Measurements from ENCODE around the gene CBFB. TPM values are rescaled to one million over a fixed set of nuclear protein-coding genes. Genes with fewer than 3 reads are reported as not detected.

Gene CBFB
- total RNA-seq, 1 experiment from 2014 or later: 185 TPM

- intact Hi-C loops (cut with micrococcal nuclease; ENCODE audit: unreplicated experiment): no loop called here
- Histone ChIP-seq H3K9me3 (ENCODE audit: low read depth, low read length, poor library complexity, severe bottlenecking) (no peaks in the 10 kb centered on the region), H3K27me3 (replicated peaks; ENCODE audit: insufficient read depth, low read depth, low read length, poor library complexity) (no peaks in the 10 kb centered on the region), H3K4me3 (ENCODE audit: low read depth, low read length, poor library complexity, severe bottlenecking) (no peak overlapping the region), H3K4me1 (ENCODE audit: insufficient read depth, low read length, poor library complexity, severe bottlenecking) (no peaks in the 10 kb centered on the region), H3K27ac (ENCODE audit: low read depth, low read length, poor library complexity, severe bottlenecking) (no peak overlapping the region), H3K36me3 (ENCODE audit: insufficient read depth, low read length, poor library complexity, severe bottlenecking) (peaks cover 29% of the 10 kb centered on the region)
- ChIA-PET POLR2A (ENCODE audit: low non-redundant PET) (no interaction called here), CTCF (no interaction called here)
- DNase-seq (ENCODE audit: low spot score): no peak
- BruUV-seq (replicated peaks): no TSS peak
- TF ChIP-seq CTCF (conservative IDR thresholded peaks at IDR 0.05; ENCODE audit: low read depth, low read length) (no peak), EZH2 (IDR thresholded peaks at IDR 0.05; ENCODE audit: borderline replicate concordance, low read depth, low read length, poor library complexity, severe bottlenecking) (no peak)
Measured at GRCh38 chr16:67128417-67128816, 99.5 kb downstream of the CBFB start.

GRCh38 chr16:67128887-67129286, 99.9 kb downstream of the CBFB start:
- peaks cover 26% of the 10 kb centered on the region for H3K36me3 ChIP-seq (ENCODE audit: insufficient read depth, low read length, poor library complexity, severe bottlenecking)
- intact Hi-C loops (cut with micrococcal nuclease; ENCODE audit: unreplicated experiment): no loop called here
- H3K4me3 ChIP-seq (ENCODE audit: low read depth, low read length, poor library complexity, severe bottlenecking): no peak overlapping the region
- DNase-seq (ENCODE audit: low spot score): no peak
- TF ChIP-seq CTCF (conservative IDR thresholded peaks at IDR 0.05; ENCODE audit: low read depth, low read length) (no peak), EZH2 (IDR thresholded peaks at IDR 0.05; ENCODE audit: borderline replicate concordance, low read depth, low read length, poor library complexity, severe bottlenecking) (no peak)
- H3K27ac ChIP-seq (ENCODE audit: low read depth, low read length, poor library complexity, severe bottlenecking): no peak overlapping the region
- ChIA-PET POLR2A (ENCODE audit: low non-redundant PET) (no interaction called here), CTCF (no interaction called here)
- no TSS peak for BruUV-seq (replicated peaks)
- H3K4me1 ChIP-seq (ENCODE audit: insufficient read depth, low read length, poor library complexity, severe bottlenecking): no peaks in the 10 kb centered on the region
- H3K27me3 ChIP-seq (replicated peaks; ENCODE audit: insufficient read depth, low read depth, low read length, poor library complexity): no peaks in the 10 kb centered on the region
- H3K9me3 ChIP-seq (ENCODE audit: low read depth, low read length, poor library complexity, severe bottlenecking): no peaks in the 10 kb centered on the region

- POLR2A ChIA-PET (ENCODE audit: low non-redundant PET): no interaction called here
- H3K36me3 ChIP-seq (ENCODE audit: insufficient read depth, low read length, poor library complexity, severe bottlenecking): peaks cover 27% of the 10 kb centered on the region
- no peaks in the 10 kb centered on the region for H3K4me1 ChIP-seq (ENCODE audit: insufficient read depth, low read length, poor library complexity, severe bottlenecking)
- intact Hi-C loops (cut with micrococcal nuclease; ENCODE audit: unreplicated experiment): no loop called here
- TF ChIP-seq EZH2 (IDR thresholded peaks at IDR 0.05; ENCODE audit: borderline replicate concordance, low read depth, low read length, poor library complexity, severe bottlenecking) (no peak), CTCF (conservative IDR thresholded peaks at IDR 0.05; ENCODE audit: low read depth, low read length) (no peak)
- no peak overlapping the region for H3K4me3 ChIP-seq (ENCODE audit: low read depth, low read length, poor library complexity, severe bottlenecking)
- no peak for DNase-seq (ENCODE audit: low spot score)
- no peaks in the 10 kb centered on the region for H3K27me3 ChIP-seq (replicated peaks; ENCODE audit: insufficient read depth, low read depth, low read length, poor library complexity)
- H3K27ac ChIP-seq (ENCODE audit: low read depth, low read length, poor library complexity, severe bottlenecking): no peak overlapping the region
- CTCF ChIA-PET: no interaction called here
- no TSS peak for BruUV-seq (replicated peaks)
- H3K9me3 ChIP-seq (ENCODE audit: low read depth, low read length, poor library complexity, severe bottlenecking): no peaks in the 10 kb centered on the region
Measured at GRCh38 chr16:67129422-67129821, 100.5 kb downstream of the CBFB start.
